Transverse colon (tissue), 4 donors: ENCODE results near the gene SF3B2. TPM values are rescaled to one million over a fixed set of nuclear protein-coding genes. Genes with fewer than 3 reads are reported as not detected.
"Not testable (repeated sequence)": the region's sequence is repeated elsewhere in the genome, so short reads cannot be mapped to it uniquely, and the experiment has no call there.

Source experiments
- DNase-seq: peaks from one replicate; pipeline ENCODE4 v3.0.0-alpha.2; 2019
- H3K27ac ChIP-seq, 4 donors: fragments of 200-600 bp; sonication (generic); 2 replicates each; pipeline ENCODE4 v1.5.1; 2016 to 2018; ENCODE audit warnings: inconsistent platforms in 4 of 4
- H3K27me3 ChIP-seq: fragments of 200-600 bp; sonication (generic); 2 replicates; pipeline ENCODE4 v1.5.1; 2017; ENCODE audit warnings: inconsistent platforms
- H3K36me3 ChIP-seq, 4 donors: fragments of 200-600 bp; sonication (generic); 2 replicates each; pipeline ENCODE4 v1.5.1; 2017 to 2019; ENCODE audit warnings: inconsistent platforms in 4 of 4
- H3K4me1 ChIP-seq, 4 donors: fragments of 200-600 bp; sonication (generic); 2 replicates each; pipeline ENCODE4 v1.5.1; 2017 to 2020; ENCODE audit warnings: inconsistent platforms in 4 of 4
- H3K4me3 ChIP-seq, 4 donors: fragments of 200-600 bp; sonication (generic); 1 replicate in 1 of 4; 2 replicates in 3 of 4; pipeline versions ENCODE4 v1.5.1 to v1.6.1; 2017 to 2019; ENCODE audit warnings: inconsistent platforms in 4 of 4
- H3K9me3 ChIP-seq, 2 donors: fragments of 200-600 bp; sonication (generic); 2 replicates each; pipeline ENCODE4 v1.5.1; 2017 to 2019; ENCODE audit warnings: inconsistent platforms in 2 of 2
- EP300 ChIP-seq: sonication (generic); formaldehyde crosslinking; IDR thresholded peaks from one replicate; pipeline ENCODE4 v1.6.1; 2017; ENCODE audit warnings: antibody characterized with exemption, low read depth
- POLR2A ChIP-seq: fragments of 450-650 bp; IDR thresholded peaks from one replicate; pipeline ENCODE4 v1.6.1; 2016; ENCODE audit warnings: antibody characterized with exemption, mild to moderate bottlenecking, moderate library complexity
- POLR2AphosphoS5 ChIP-seq, 3 donors: sonication (generic); formaldehyde crosslinking; IDR thresholded peaks; one replicate each; pipeline ENCODE4 v1.6.1; 2016; ENCODE audit warnings: antibody characterized with exemption in 3 of 3
- WGBS, 2 donors: methylation state at CpG; one replicate each; pipeline ENCODE4 v1.1.5; 2018; ENCODE audit warnings: low coverage in 1 of 2; 5-methylcytosine and 5-hydroxymethylcytosine counted together
- in situ Hi-C, 4 donors: fragments of 200-750 bp; cut with MboI; loops; one replicate each; pipeline versions ENCODE4 v1.15.0 to v1.15.1; 2017; ENCODE audit warnings: low sequenced_read_pairs in 3 of 4, low pct_ligation_motif_present in 1 of 4, low pct_unique_long_range_greater_than_20kb in 1 of 4
- intact Hi-C: fragments of 100-400 bp; cut with DNase I; formaldehyde crosslinking; loops from one replicate; pipeline ENCODE4 v1.15.1; 2023; ENCODE audit warnings: low total_unique reads
- total RNA-seq, 4 donors: library from RNA; depleted of rRNA; stranded (reverse); fragments of >200 nt; gene quantifications; one replicate each; pipeline ENCODE4 v1.1.0, GENCODE V29; 2016
- TF ChIP-seq, protein P1 (sequence below), 5 experiments: fragments of 200-600 bp in 3 of 5; fragments of 450-650 bp in 2 of 5; sonication (generic) in 3 of 5; IDR thresholded peaks; 1 replicate in 2 of 5; 2 replicates in 3 of 5; pipeline ENCODE4 v1.5.1; 2016 to 2017; ENCODE audit warnings: antibody characterized with exemption in 5 of 5, inconsistent platforms in 3 of 5, mild to moderate bottlenecking in 2 of 5, moderate library complexity in 1 of 5

The SF3B2 gene
- total RNA-seq, 4 donors from 2014 or later, result 71.8 to 152 (median 137) TPM

DNA sequence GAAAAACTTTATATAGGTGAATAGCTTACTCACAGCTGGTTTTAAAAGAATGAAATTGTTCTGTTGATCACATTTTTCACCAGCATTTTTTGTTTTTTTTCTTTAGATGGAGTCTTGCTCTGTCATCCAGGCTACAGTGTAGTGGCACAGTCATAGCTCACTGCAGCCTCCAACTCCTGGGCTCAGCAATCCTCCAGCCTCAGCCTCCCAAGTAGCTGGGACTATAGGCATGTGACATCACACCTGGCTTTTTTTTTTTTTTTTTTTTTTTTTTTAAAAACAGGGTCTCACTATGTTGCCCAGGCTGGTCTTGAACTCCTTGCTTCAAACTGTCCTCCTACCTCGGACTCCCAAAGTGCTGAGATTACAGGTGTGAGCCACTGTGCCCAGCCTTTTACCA is 21.5 kb downstream of the SF3B2 start:
- intact Hi-C loops, result loop anchor here (5.0 kb wide), 1 partner anchor 1049 kb away; no protein-coding TSS in a partner anchor
- no peak for DNase-seq
- Histone ChIP-seq H3K27ac (no peak overlapping the region), H3K4me1 (peaks cover 7 to 27% (median 21%) of the 10 kb centered on the region in 4 donors), H3K36me3 (no peaks in the 10 kb centered on the region), H3K4me3 (no peak overlapping the region), H3K27me3 (no peaks in the 10 kb centered on the region), H3K9me3 (no peaks in the 10 kb centered on the region)
- WGBS, 2 donors, result 94% methylated on average over 1 of the region's 1 CpG; no CpG with 5 or more reads in 1 of the 2 donors
- no peak for TF ChIP-seq POLR2AphosphoS5 (IDR thresholded peaks at IDR 0.05)
- TF ChIP-seq POLR2A, result no peak
- TF ChIP-seq EP300, result no peak
- TF ChIP-seq, protein P1, sequence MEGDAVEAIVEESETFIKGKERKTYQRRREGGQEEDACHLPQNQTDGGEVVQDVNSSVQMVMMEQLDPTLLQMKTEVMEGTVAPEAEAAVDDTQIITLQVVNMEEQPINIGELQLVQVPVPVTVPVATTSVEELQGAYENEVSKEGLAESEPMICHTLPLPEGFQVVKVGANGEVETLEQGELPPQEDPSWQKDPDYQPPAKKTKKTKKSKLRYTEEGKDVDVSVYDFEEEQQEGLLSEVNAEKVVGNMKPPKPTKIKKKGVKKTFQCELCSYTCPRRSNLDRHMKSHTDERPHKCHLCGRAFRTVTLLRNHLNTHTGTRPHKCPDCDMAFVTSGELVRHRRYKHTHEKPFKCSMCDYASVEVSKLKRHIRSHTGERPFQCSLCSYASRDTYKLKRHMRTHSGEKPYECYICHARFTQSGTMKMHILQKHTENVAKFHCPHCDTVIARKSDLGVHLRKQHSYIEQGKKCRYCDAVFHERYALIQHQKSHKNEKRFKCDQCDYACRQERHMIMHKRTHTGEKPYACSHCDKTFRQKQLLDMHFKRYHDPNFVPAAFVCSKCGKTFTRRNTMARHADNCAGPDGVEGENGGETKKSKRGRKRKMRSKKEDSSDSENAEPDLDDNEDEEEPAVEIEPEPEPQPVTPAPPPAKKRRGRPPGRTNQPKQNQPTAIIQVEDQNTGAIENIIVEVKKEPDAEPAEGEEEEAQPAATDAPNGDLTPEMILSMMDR (IDR thresholded peaks at IDR 0.05), result no peak
- in situ Hi-C loops, result no loop called here

DNA sequence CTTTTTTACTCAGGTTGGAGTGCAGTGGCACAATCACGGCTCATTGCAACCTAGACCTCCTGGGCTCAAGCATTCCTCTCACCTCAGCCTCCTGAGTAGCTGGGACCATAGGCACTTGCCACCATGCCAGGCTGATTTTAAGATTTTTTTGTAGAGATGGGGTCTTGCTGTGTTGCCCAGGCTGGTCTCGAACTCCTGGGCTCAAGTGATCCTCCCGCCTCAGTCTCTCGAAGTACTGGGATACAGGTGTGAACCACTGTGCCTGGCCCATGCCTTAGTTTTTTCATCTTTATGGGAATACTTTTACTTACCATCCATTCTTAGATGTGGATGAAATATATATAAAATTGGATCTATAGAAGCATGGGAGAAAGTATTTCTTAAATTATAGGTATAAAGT is 23.1 kb downstream of the SF3B2 start:
- DNase-seq, result no peak
- Histone ChIP-seq H3K4me1 (peaks cover 2 to 30% (median 21%) of the 10 kb centered on the region in 4 donors), H3K27ac (no peak overlapping the region), H3K9me3 (no peaks in the 10 kb centered on the region), H3K36me3 (no peaks in the 10 kb centered on the region), H3K4me3 (no peak overlapping the region), H3K27me3 (no peaks in the 10 kb centered on the region)
- intact Hi-C loops, result no loop called here
- in situ Hi-C loops, result no loop called here
- WGBS, 2 donors, result 100% methylated on average over 4 of the region's 4 CpGs; no CpG with 5 or more reads in 1 of the 2 donors
- no peak for TF ChIP-seq EP300
- TF ChIP-seq, protein P1 (IDR thresholded peaks at IDR 0.05), result no peak
- TF ChIP-seq POLR2A, result no peak
- no peak for TF ChIP-seq POLR2AphosphoS5 (IDR thresholded peaks at IDR 0.05)

DNA sequence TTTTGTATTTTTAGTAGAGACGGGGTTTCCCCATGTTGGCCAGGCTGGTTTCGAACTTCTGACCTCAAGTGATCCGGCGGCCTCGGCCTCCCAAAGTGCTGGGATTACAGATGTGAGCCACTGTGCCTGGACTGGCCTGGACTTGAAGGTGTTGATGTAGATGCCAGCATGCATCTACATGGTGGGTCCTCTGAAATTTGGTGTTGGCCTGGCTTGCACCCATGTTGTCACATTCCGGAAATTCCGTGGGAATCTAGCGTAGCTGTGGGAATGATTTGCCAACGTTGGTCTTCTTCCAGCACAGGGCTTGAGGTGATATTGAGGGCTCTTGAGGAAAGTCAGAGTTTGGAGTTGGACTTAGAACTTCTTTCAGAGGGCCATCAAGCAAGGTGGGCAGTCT is 24.4 kb downstream of the SF3B2 start:
- in situ Hi-C loops (no loop called here), intact Hi-C loops (no loop called here)
- 82% methylated on average over 9 of the region's 9 CpGs; no CpG with 5 or more reads in 1 of the 2 donors for WGBS, 2 donors
- Histone ChIP-seq H3K4me1 (peaks cover 15 to 34% (median 26%) of the 10 kb centered on the region in 4 donors), H3K9me3 (no peaks in the 10 kb centered on the region), H3K27me3 (no peaks in the 10 kb centered on the region), H3K36me3 (no peaks in the 10 kb centered on the region), H3K27ac (no peak overlapping the region), H3K4me3 (no peak overlapping the region)
- DNase-seq, result no peak
- no peak for TF ChIP-seq EP300
- TF ChIP-seq, protein P1 (IDR thresholded peaks at IDR 0.05), result no peak
- no peak for TF ChIP-seq POLR2A
- no peak for TF ChIP-seq POLR2AphosphoS5 (IDR thresholded peaks at IDR 0.05)

DNA sequence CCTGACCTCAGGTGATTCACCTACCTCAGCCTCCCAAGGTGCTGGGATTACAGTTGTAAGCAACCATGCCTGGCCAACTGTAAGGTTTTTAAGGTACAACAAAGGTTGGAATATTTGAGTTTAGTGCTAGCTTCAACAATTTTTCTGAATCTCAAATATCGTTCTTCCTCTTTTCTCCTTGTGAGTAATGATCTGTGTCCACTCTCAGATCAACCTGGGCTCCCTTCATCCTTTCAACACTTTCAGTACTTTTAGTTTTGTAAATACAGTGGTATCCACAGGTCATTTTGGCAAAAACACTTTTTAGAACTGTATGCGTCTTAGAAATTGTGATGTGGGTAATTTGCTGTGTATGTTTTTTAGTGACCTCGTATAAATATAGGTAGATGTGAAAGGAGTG is 25.8 kb downstream of the SF3B2 start:
- in situ Hi-C loops (no loop called here), intact Hi-C loops (no loop called here)
- TF ChIP-seq POLR2AphosphoS5 (IDR thresholded peaks at IDR 0.05) (no peak), POLR2A (no peak), EP300 (no peak)
- TF ChIP-seq, protein P1 (IDR thresholded peaks at IDR 0.05), result no peak
- 87 to 90% methylated on average over 3 of the region's 3 CpGs for WGBS, 2 donors
- H3K27ac ChIP-seq, result no peak overlapping the region
- no peaks in the 10 kb centered on the region for H3K27me3 ChIP-seq
- no peak for DNase-seq
- H3K9me3 ChIP-seq, result no peaks in the 10 kb centered on the region
- peaks cover 19 to 42% (median 28%) of the 10 kb centered on the region in 4 donors for H3K4me1 ChIP-seq
- no peak overlapping the region for H3K4me3 ChIP-seq
- no peaks in the 10 kb centered on the region for H3K36me3 ChIP-seq

DNA sequence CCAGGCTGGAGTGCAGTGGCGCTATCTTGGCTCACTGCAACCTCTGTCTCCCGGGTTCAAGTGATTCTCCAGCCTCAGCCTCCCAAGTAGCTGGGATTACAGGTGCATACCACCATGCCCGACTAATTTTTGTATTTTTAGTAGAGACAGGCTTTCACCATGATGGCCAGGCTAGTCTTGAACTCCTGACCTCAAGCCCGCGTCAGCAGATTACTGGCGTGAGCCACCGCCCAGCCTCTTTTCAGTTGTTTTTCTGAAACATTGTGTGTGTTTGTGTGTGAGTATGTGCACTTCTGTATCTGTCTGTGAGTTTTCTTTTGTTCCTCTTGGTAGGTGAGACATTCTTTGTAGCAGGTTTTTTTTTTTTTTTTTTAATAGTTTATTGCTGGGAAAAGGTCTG is 26.8 kb downstream of the SF3B2 start:
- DNase-seq, intact Hi-C loops: not testable (repeated sequence)
- 75 to 80% methylated on average over 6 to 7 of the region's 7 CpGs for WGBS, 2 donors

More for the DNA sequence above, 26.8 kb downstream of the SF3B2 start:
- in situ Hi-C loops, H3K4me3 ChIP-seq, H3K9me3 ChIP-seq, H3K27me3 ChIP-seq, H3K36me3 ChIP-seq: not testable (repeated sequence)
- Histone ChIP-seq H3K4me1 (peaks cover 23 to 52% (median 38%) of the 10 kb centered on the region in 4 donors), H3K27ac (peak overlapping the region in 1 of 4 donors; percentile 17)
